ENCODE results near the gene CDH10. TPM values are rescaled to one million over a fixed set of nuclear protein-coding genes. Genes with fewer than 3 reads are reported as not detected.

Gene CDH10
- polyA plus RNA-seq, 1 experiment, result 0.02 TPM

DNA sequence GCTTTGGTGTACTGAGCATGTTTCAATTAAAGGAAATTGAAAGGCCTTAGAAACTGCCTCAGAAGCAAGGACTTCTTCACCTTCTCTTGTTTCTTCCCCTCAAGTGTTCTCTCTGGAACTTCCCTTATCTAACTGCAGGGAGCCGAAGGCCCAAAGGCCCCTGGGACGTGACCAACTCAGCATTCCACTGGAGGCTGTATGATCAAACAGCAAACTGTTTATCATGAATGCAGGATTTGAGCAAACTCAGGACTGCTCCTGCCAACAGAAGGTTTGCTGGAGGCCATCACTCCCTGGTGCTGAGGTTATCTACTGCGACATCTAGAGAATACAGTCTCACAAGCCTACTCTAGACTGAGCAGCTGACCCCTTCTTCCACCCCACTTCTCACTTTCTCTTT lies 4.8 kb upstream of the CDH10 start:
- TF ChIP-seq, protein P1, sequence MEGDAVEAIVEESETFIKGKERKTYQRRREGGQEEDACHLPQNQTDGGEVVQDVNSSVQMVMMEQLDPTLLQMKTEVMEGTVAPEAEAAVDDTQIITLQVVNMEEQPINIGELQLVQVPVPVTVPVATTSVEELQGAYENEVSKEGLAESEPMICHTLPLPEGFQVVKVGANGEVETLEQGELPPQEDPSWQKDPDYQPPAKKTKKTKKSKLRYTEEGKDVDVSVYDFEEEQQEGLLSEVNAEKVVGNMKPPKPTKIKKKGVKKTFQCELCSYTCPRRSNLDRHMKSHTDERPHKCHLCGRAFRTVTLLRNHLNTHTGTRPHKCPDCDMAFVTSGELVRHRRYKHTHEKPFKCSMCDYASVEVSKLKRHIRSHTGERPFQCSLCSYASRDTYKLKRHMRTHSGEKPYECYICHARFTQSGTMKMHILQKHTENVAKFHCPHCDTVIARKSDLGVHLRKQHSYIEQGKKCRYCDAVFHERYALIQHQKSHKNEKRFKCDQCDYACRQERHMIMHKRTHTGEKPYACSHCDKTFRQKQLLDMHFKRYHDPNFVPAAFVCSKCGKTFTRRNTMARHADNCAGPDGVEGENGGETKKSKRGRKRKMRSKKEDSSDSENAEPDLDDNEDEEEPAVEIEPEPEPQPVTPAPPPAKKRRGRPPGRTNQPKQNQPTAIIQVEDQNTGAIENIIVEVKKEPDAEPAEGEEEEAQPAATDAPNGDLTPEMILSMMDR (IDR thresholded peaks at IDR 0.05; ENCODE audit: insufficient read depth, low read depth, low read length), result no peak
- H3K4me3 ChIP-seq (ENCODE audit: low read depth, low read length), result no peak overlapping the region
- CTCF ChIA-PET, result no interaction called here
- DNase-seq (ENCODE audit: low read depth), result no peak
- no peaks in the 10 kb centered on the region for H3K27me3 ChIP-seq (ENCODE audit: control insufficient read depth, insufficient read depth, low read length)
- POLR2A ChIA-PET, result no interaction called here
- no peaks in the 10 kb centered on the region for H3K36me3 ChIP-seq (ENCODE audit: control insufficient read depth, insufficient read depth, low read length)

DNA sequence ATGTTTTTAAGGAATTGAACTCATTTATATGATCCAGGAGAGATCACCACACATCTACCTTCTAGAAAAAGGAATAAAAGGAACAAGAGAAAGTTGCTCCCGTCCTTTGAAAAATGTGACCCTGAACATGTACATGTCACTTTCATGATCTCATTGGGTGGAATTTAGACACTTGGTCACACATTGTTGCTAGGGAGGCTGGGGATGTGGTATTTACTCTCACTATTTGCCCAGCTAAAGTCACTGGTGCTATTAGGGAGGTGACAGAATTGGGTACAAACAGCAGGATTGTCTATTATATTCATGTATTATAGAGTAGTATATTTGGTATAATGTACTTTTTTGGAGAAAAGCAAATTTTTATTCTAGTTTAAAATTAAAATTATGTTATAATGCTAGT lies 2.1 kb upstream of the CDH10 start:
- ChIA-PET POLR2A (no interaction called here), CTCF (no interaction called here)
- TF ChIP-seq, protein P1 (IDR thresholded peaks at IDR 0.05; ENCODE audit: insufficient read depth, low read depth, low read length), result no peak
- Histone ChIP-seq H3K36me3 (ENCODE audit: control insufficient read depth, insufficient read depth, low read length) (no peaks in the 10 kb centered on the region), H3K27me3 (ENCODE audit: control insufficient read depth, insufficient read depth, low read length) (no peaks in the 10 kb centered on the region), H3K4me3 (ENCODE audit: low read depth, low read length) (no peak overlapping the region)
- DNase-seq (ENCODE audit: low read depth), result no peak

DNA sequence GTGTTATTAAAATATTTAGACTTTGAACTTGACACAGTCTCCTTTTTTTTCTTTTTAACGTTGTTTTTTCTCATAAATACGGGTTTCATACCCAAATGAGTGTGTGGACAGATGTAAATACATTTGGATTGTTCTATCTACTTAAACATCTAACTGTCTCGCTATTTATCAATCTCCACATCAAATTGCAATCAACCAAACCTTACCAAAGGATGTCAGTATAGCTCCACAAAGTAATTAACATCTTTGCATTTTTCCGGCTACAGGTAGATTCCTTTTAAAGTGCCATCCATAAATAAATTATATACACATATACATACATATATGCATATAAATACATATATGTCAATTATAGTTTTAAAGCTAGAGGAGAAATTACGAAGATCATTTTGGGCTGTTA lies 705 bp upstream of the CDH10 start:
- POLR2A ChIA-PET, result no interaction called here
- H3K36me3 ChIP-seq (ENCODE audit: control insufficient read depth, insufficient read depth, low read length), result no peaks in the 10 kb centered on the region
- H3K4me3 ChIP-seq (ENCODE audit: low read depth, low read length), result no peak overlapping the region
- DNase-seq (ENCODE audit: low read depth), result no peak
- CTCF ChIA-PET, result no interaction called here
- TF ChIP-seq, protein P1 (IDR thresholded peaks at IDR 0.05; ENCODE audit: insufficient read depth, low read depth, low read length), result no peak
- H3K27me3 ChIP-seq (ENCODE audit: control insufficient read depth, insufficient read depth, low read length), result no peaks in the 10 kb centered on the region

- TF ChIP-seq, protein P1 (IDR thresholded peaks at IDR 0.05; ENCODE audit: insufficient read depth, low read depth, low read length), result no peak
- H3K27me3 ChIP-seq (ENCODE audit: control insufficient read depth, insufficient read depth, low read length), result no peaks in the 10 kb centered on the region
- DNase-seq (ENCODE audit: low read depth), result no peak
- no peak overlapping the region for H3K4me3 ChIP-seq (ENCODE audit: low read depth, low read length)
- ChIA-PET POLR2A (no interaction called here), CTCF (no interaction called here)
- no peaks in the 10 kb centered on the region for H3K36me3 ChIP-seq (ENCODE audit: control insufficient read depth, insufficient read depth, low read length)
These were observed 898 bp downstream of the CDH10 start for GRCh38 chr5:24643880-24644279.

GRCh38 chr5:24643156-24643555 lies 1.6 kb downstream of the CDH10 start:
- H3K36me3 ChIP-seq (ENCODE audit: control insufficient read depth, insufficient read depth, low read length), result no peaks in the 10 kb centered on the region
- no peak for DNase-seq (ENCODE audit: low read depth)
- TF ChIP-seq, protein P1 (IDR thresholded peaks at IDR 0.05; ENCODE audit: insufficient read depth, low read depth, low read length), result no peak
- POLR2A ChIA-PET, result no interaction called here
- CTCF ChIA-PET, result no interaction called here
- no peaks in the 10 kb centered on the region for H3K27me3 ChIP-seq (ENCODE audit: control insufficient read depth, insufficient read depth, low read length)
- H3K4me3 ChIP-seq (ENCODE audit: low read depth, low read length), result no peak overlapping the region
